Mesothelial cell of epicardium (in vitro differentiated cells): ENCODE results near the gene GIMAP8. TPM values are rescaled to one million over a fixed set of nuclear protein-coding genes. Genes with fewer than 3 reads are reported as not detected.
"Not testable (repeated sequence)": the region's sequence is repeated elsewhere in the genome, so short reads cannot be mapped to it uniquely, and the experiment has no call there.

Experiments
- DNase-seq, 2 experiments: peaks; one replicate each; pipeline ENCODE4 v3.0.0; 2021; ENCODE audit warnings: low spot score in 2 of 2; ENCODE audit not compliant: unreplicated experiment in 2 of 2
- H3K27ac Mint-ChIP-seq: 2 replicates; pipeline ENCODE4 v1.8.0; 2021; ENCODE audit warnings: mixed read lengths
- H3K27me3 Mint-ChIP-seq: 2 replicates; pipeline ENCODE4 v1.8.0; 2021; ENCODE audit warnings: low read depth, mixed read lengths
- H3K36me3 Mint-ChIP-seq: 2 replicates; pipeline ENCODE4 v1.8.0; 2021; ENCODE audit warnings: mixed read lengths
- H3K4me1 Mint-ChIP-seq: 2 replicates; pipeline ENCODE4 v1.8.0; 2021; ENCODE audit warnings: mixed read lengths
- H3K4me3 Mint-ChIP-seq: 2 replicates; pipeline ENCODE4 v1.8.0; 2021; ENCODE audit warnings: mild to moderate bottlenecking, moderate library complexity, mixed read lengths
- H3K9me3 Mint-ChIP-seq: 2 replicates; pipeline ENCODE4 v1.8.0; 2021; ENCODE audit warnings: mixed read lengths
- CTCF ChIP-seq: fragments of 200-600 bp; sonication (generic); IDR thresholded peaks from one replicate; pipeline ENCODE4 v1.5.0; 2021; ENCODE audit warnings: antibody characterized with exemption; ENCODE audit not compliant: unreplicated experiment
- total RNA-seq: library from RNA; stranded (reverse); gene quantifications from 3 replicates; pipeline ENCODE4 v1.2.1, GENCODE V29; 2021

Gene GIMAP8
- total RNA-seq, 1 donor from 2014 or later: not detected

GRCh38 chr7:150451833-150452461 is 1.5 kb downstream of the GIMAP8 start:
- no peak for TF ChIP-seq CTCF
- Mint-ChIP-seq H3K4me1 (no peaks in the 10 kb centered on the region), H3K27me3 (peaks cover 46% of the 10 kb centered on the region), H3K4me3 (no peak overlapping the region), H3K27ac (no peak overlapping the region), H3K36me3 (no peaks in the 10 kb centered on the region), H3K9me3 (peaks cover 5% of the 10 kb centered on the region)
- no peak for DNase-seq

- peaks cover 5% of the 10 kb centered on the region for H3K9me3 Mint-ChIP-seq
- H3K4me3 Mint-ChIP-seq: no peak overlapping the region
- no peak overlapping the region for H3K27ac Mint-ChIP-seq
- H3K36me3 Mint-ChIP-seq: no peaks in the 10 kb centered on the region
- no peak for DNase-seq
- H3K27me3 Mint-ChIP-seq: peaks cover 46% of the 10 kb centered on the region
- no peaks in the 10 kb centered on the region for H3K4me1 Mint-ChIP-seq
- TF ChIP-seq CTCF: no peak
Observed at GRCh38 chr7:150453181-150453580, 2.8 kb downstream of the GIMAP8 start.

GRCh38 chr7:150453892-150454291 is 3.5 kb downstream of the GIMAP8 start:
- Mint-ChIP-seq H3K4me3 (no peak overlapping the region), H3K9me3 (peaks cover 5% of the 10 kb centered on the region), H3K27me3 (peaks cover 42% of the 10 kb centered on the region), H3K4me1 (no peaks in the 10 kb centered on the region), H3K27ac (no peak overlapping the region), H3K36me3 (no peaks in the 10 kb centered on the region)
- no peak for TF ChIP-seq CTCF
- DNase-seq: no peak

GRCh38 chr7:150457064-150457463 is 6.6 kb downstream of the GIMAP8 start:
- not testable (repeated sequence) for H3K4me3 Mint-ChIP-seq, DNase-seq, H3K4me1 Mint-ChIP-seq, H3K36me3 Mint-ChIP-seq, H3K27ac Mint-ChIP-seq
- H3K9me3 Mint-ChIP-seq: peaks cover 23% of the 10 kb centered on the region
- peaks cover 12% of the 10 kb centered on the region for H3K27me3 Mint-ChIP-seq

GRCh38 chr7:150458235-150458634 is 7.8 kb downstream of the GIMAP8 start:
- no peak for TF ChIP-seq CTCF

GRCh38 chr7:150458756-150459155 is 8.3 kb downstream of the GIMAP8 start:
- H3K27me3 Mint-ChIP-seq: peaks cover 8% of the 10 kb centered on the region
- no peak overlapping the region for H3K27ac Mint-ChIP-seq
- DNase-seq: no peak
- no peaks in the 10 kb centered on the region for H3K36me3 Mint-ChIP-seq
- no peaks in the 10 kb centered on the region for H3K4me1 Mint-ChIP-seq
- no peak overlapping the region for H3K4me3 Mint-ChIP-seq
- no peak for TF ChIP-seq CTCF
- H3K9me3 Mint-ChIP-seq: peaks cover 36% of the 10 kb centered on the region

More at GRCh38 chr7:150458235-150458634, 7.8 kb downstream of the GIMAP8 start:
- no peak for DNase-seq
- Mint-ChIP-seq H3K4me1 (no peaks in the 10 kb centered on the region), H3K9me3 (peaks cover 33% of the 10 kb centered on the region), H3K27ac (no peak overlapping the region), H3K36me3 (no peaks in the 10 kb centered on the region), H3K27me3 (peaks cover 8% of the 10 kb centered on the region), H3K4me3 (no peak overlapping the region)
